HG02642 (cell line): ENCODE data around the gene C9orf43.

Experiments
- ATAC-seq: cut with Tn5 transposase; IDR thresholded peaks from one replicate; pipeline ENCODE4 v1.9.1; 2021; ENCODE audit warnings: mild to moderate bottlenecking; ENCODE audit not compliant: unreplicated experiment, poor library complexity

Gene C9orf43

DNA sequence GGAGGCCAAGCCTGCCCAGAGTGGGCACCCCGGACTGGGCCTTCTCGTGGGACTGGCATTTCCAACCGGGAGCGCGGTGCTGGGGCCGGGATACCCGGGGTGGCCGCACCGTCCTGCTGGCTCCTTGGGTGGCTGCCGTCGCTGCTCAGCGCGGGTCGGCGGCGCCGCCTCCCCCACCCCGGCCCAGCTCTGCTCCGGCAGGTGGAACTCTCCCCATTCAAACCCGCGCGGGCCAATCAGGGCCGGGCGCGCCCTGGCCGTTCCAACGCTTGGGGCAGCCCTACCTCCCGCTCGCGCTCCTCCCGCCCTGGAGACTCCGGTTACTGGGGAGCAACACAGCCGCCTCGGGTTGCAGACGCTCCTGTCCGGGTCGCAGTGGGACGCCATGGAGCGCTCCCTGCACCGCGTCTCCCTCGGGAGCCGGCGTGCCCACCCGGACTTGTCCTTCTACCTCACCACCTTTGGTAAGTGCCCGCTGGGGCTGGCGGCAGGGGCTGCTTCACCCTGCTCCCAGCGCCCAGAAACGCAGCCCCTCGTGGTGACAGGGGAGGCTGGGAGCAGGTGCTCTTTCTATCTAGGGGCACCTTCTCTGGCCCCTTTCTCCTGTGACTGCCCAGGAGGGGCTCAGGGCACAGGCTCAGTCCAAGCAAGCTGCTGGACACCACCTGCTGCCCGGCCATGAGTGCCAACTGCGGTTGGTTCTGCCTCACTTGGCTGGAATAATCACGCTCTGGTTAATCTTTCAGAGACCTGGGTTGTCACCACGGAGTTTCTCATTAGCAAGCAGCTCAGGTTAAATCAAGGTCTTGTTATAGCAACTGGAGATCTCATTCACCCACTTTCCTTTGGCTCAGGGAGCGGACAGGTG, 53.1 kb downstream of the C9orf43 start, which contains the start of gene RGS3:
RGS3 (plus strand) TSS at position 310 of the 868 bp plus-strand sequence; CDS start at position 386, 76 bp downstream.
- ATAC-seq: no peak

GRCh38 chr9:113464286-113464660, 53.7 kb downstream of the C9orf43 start:
- no peak for ATAC-seq

GRCh38 chr9:113465599-113466140, 55.1 kb downstream of the C9orf43 start:
- no peak for ATAC-seq

GRCh38 chr9:113467183-113467582, 56.6 kb downstream of the C9orf43 start:
- ATAC-seq: no peak

DNA sequence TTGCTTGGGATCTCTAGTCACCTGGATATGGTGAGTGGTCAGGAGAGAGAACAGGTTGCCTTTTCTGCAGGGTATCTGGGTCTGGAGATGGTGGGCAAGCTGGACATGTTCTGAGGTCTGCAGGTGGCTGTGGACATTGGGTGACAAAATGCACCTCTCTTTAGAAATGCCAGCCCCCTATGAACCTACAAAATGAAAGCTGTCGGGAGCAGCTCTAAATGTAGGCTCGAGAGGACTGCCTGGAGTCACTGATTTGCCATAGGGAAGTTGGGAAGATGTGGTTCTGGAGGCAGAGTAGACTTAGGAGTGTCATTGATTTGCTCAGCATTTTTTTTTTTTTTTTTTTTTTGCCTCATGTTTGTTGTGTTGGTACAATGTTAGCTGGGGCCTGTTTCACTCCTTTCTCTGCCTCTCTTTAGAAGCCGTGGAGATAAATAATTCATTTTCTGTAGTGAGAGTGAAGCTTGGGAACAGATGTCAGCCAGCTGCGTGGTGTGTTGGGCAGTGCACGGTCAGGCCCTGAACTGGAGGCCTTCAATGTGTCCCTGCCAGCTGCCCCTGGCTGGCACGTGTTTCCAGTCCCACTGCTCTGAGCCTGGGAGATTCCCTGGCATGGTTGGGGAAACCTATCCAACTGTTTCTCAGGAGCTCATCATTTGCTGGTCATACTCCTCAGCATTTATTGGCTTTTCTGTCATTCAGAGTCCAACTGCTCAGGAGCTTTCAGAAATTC, 58.3 kb downstream of the C9orf43 start:
- no peak for ATAC-seq

- no peak for ATAC-seq
These were observed 60.6 kb downstream of the C9orf43 start for GRCh38 chr9:113471143-113471542.

GRCh38 chr9:113471566-113471965, 61.0 kb downstream of the C9orf43 start:
- ATAC-seq: no peak

- ATAC-seq: no peak
These were observed 61.7 kb downstream of the C9orf43 start for GRCh38 chr9:113472199-113472598.

GRCh38 chr9:113474360-113475028, 63.9 kb downstream of the C9orf43 start:
- no peak for ATAC-seq

- no peak for ATAC-seq
These were observed 64.5 kb downstream of the C9orf43 start for GRCh38 chr9:113475031-113475430.

- no peak for ATAC-seq
These were observed 65.4 kb downstream of the C9orf43 start for GRCh38 chr9:113475992-113476391.

GRCh38 chr9:113476511-113476916, 66.0 kb downstream of the C9orf43 start:
- ATAC-seq: no peak

- no peak for ATAC-seq
These were observed 66.5 kb downstream of the C9orf43 start for GRCh38 chr9:113477058-113477457.

DNA sequence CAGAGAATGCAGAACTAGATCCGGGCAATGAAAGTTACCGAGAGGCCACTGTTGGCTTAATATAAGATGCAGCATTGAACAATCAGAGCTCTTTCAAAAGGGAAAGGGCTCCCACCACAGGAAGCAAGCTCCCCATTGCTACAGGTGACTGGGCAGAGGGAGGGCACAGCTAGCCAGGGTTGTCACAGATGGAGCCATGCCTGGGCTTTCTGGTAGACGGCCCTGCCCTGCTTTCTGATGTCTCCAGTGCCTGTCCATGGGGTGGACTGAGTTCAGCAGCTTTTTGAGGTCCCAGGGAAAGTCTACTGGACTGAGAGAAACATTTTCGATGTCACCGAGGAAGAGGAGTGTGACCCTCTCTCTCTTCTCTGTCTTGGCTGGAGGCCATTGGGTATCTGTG, 67.1 kb downstream of the C9orf43 start:
- no peak for ATAC-seq

DNA sequence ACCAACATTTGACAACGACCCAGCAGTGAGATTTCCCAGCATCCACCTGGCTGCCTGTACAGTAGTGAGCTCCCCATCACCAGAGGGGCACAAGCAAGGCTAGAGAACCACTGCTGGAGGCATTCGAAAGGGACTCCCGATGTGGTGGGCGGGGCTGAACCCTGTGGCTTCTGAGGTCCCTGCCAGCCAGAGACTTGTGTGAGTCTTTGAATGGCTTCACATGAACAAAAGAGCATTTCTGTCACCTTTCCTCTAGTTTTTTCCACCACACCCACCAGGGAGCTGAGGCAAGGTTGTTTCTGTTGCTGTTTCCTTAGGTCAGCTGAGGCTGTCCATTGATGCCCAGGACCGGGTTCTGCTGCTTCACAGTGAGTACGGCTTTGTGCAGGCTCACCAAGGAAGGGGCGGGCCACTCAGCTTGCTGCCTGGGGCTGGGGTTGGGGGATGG, 68.7 kb downstream of the C9orf43 start:
- ATAC-seq: no peak
